Measurements from ENCODE around the gene GAA.

The GAA gene

GRCh38 chr17:80168371-80168770 lies 67.0 kb downstream of the GAA start:
- H3K4me3 Mint-ChIP-seq = no peak overlapping the region
- peaks cover 6% of the 10 kb centered on the region for H3K4me1 Mint-ChIP-seq (ENCODE audit: low read depth)
- intact Hi-C loops (cut with micrococcal nuclease) = no loop called here
- H3K27ac Mint-ChIP-seq = no peak overlapping the region
- H3K9me3 Mint-ChIP-seq = no peaks in the 10 kb centered on the region
- peaks cover 21% of the 10 kb centered on the region for H3K27me3 Mint-ChIP-seq
- no peaks in the 10 kb centered on the region for H3K36me3 Mint-ChIP-seq (ENCODE audit: low read depth)

- H3K4me1 Mint-ChIP-seq (ENCODE audit: low read depth) = peaks cover 6% of the 10 kb centered on the region
- H3K27ac Mint-ChIP-seq = no peak overlapping the region
- intact Hi-C loops (cut with micrococcal nuclease) = no loop called here
- no peak overlapping the region for H3K4me3 Mint-ChIP-seq
- no peaks in the 10 kb centered on the region for H3K36me3 Mint-ChIP-seq (ENCODE audit: low read depth)
- no peaks in the 10 kb centered on the region for H3K9me3 Mint-ChIP-seq
- H3K27me3 Mint-ChIP-seq = peaks cover 21% of the 10 kb centered on the region
These were observed 67.7 kb downstream of the GAA start for GRCh38 chr17:80169107-80169506.
